ENCODE results near the gene KRTAP10-6. TPM values are rescaled to one million over a fixed set of nuclear protein-coding genes. Genes with fewer than 3 reads are reported as not detected.

KRTAP10-6 gene
- total RNA-seq, 3 donors from 2014 or later, result not detected

GRCh38 chr21:44626673-44627143, 34.4 kb upstream of the KRTAP10-6 start, which contains the start of gene KRTAP10-9:
Gene KRTAP10-9 (plus strand): TSS chr21:44627093. CDS start chr21:44627172, 79 bp downstream.
- H3K27ac ChIP-seq, result no peak within 1 kb of the TSS
- no peaks in the 10 kb centered on the region for H3K4me1 ChIP-seq
- H3K27me3 ChIP-seq, result peaks cover 0 to 17% of the 10 kb centered on the region in 2 donors
- no peak for DNase-seq (ENCODE audit: low spot score in 2 of 2)
- no peak for TF ChIP-seq POLR2AphosphoS5 (IDR thresholded peaks at IDR 0.05)
- TF ChIP-seq CTCF (IDR thresholded peaks at IDR 0.05), result no peak
- TF ChIP-seq POLR2A (IDR thresholded peaks at IDR 0.05), result no peak
- intact Hi-C loops (cut with DNase I; ENCODE audit: low total_unique reads), result no loop called here
- H3K36me3 ChIP-seq, result no peaks in the 10 kb centered on the region
- peaks cover 29 to 45% of the 10 kb centered on the region in 2 donors for H3K9me3 ChIP-seq
- H3K4me3 ChIP-seq, result no peak within 1 kb of the TSS

- DNase-seq (ENCODE audit: low spot score in 2 of 2), result no peak
- H3K4me3 ChIP-seq, result no peak overlapping the region
- H3K9me3 ChIP-seq, result peaks cover 24 to 40% of the 10 kb centered on the region in 2 donors
- no peaks in the 10 kb centered on the region for H3K4me1 ChIP-seq
- H3K36me3 ChIP-seq, result no peaks in the 10 kb centered on the region
- intact Hi-C loops (cut with DNase I; ENCODE audit: low total_unique reads), result no loop called here
- TF ChIP-seq POLR2AphosphoS5 (IDR thresholded peaks at IDR 0.05) (no peak), CTCF (IDR thresholded peaks at IDR 0.05) (no peak), POLR2A (IDR thresholded peaks at IDR 0.05) (no peak)
- H3K27me3 ChIP-seq, result peaks cover 0 to 17% of the 10 kb centered on the region in 2 donors
- H3K27ac ChIP-seq, result no peak overlapping the region
These were observed 34.0 kb upstream of the KRTAP10-6 start for GRCh38 chr21:44626262-44626661.

- Histone ChIP-seq H3K4me3 (no peak overlapping the region), H3K27me3 (peaks cover 0 to 17% of the 10 kb centered on the region in 2 donors), H3K4me1 (no peaks in the 10 kb centered on the region), H3K27ac (no peak overlapping the region), H3K9me3 (peaks cover 19 to 35% of the 10 kb centered on the region in 2 donors), H3K36me3 (no peaks in the 10 kb centered on the region)
- intact Hi-C loops (cut with DNase I; ENCODE audit: low total_unique reads), result no loop called here
- DNase-seq (ENCODE audit: low spot score in 2 of 2), result no peak
- TF ChIP-seq CTCF (IDR thresholded peaks at IDR 0.05) (no peak), POLR2A (IDR thresholded peaks at IDR 0.05) (no peak), POLR2AphosphoS5 (IDR thresholded peaks at IDR 0.05) (no peak)
These were observed 33.5 kb upstream of the KRTAP10-6 start for GRCh38 chr21:44625756-44626155.

- Histone ChIP-seq H3K4me1 (no peaks in the 10 kb centered on the region), H3K27ac (no peak overlapping the region), H3K36me3 (no peaks in the 10 kb centered on the region), H3K9me3 (peaks cover 11 to 38% of the 10 kb centered on the region in 2 donors), H3K27me3 (peaks cover 0 to 20% of the 10 kb centered on the region in 2 donors), H3K4me3 (no peak overlapping the region)
- DNase-seq (ENCODE audit: low spot score in 2 of 2), result no peak
- TF ChIP-seq CTCF (IDR thresholded peaks at IDR 0.05), result no peak
- no peak for TF ChIP-seq POLR2A (IDR thresholded peaks at IDR 0.05)
- no peak for TF ChIP-seq POLR2AphosphoS5 (IDR thresholded peaks at IDR 0.05)
- intact Hi-C loops (cut with DNase I; ENCODE audit: low total_unique reads), result no loop called here
These were observed 31.3 kb upstream of the KRTAP10-6 start for GRCh38 chr21:44623575-44623974.

GRCh38 chr21:44619886-44620285, 27.6 kb upstream of the KRTAP10-6 start:
- Histone ChIP-seq H3K27ac (no peak overlapping the region), H3K36me3 (no peaks in the 10 kb centered on the region), H3K9me3 (peaks cover 11 to 35% of the 10 kb centered on the region in 2 donors), H3K4me3 (no peak overlapping the region), H3K27me3 (peaks cover 0 to 23% of the 10 kb centered on the region in 2 donors), H3K4me1 (no peaks in the 10 kb centered on the region)
- intact Hi-C loops (cut with DNase I; ENCODE audit: low total_unique reads), result no loop called here
- no peak for TF ChIP-seq CTCF (IDR thresholded peaks at IDR 0.05)
- TF ChIP-seq POLR2A (IDR thresholded peaks at IDR 0.05), result no peak
- TF ChIP-seq POLR2AphosphoS5 (IDR thresholded peaks at IDR 0.05), result no peak
- DNase-seq (ENCODE audit: low spot score in 2 of 2), result no peak
